ENCODE data around the gene PRCP.
A peak's percentile ranks its signal among the peaks of the same experiment; 100 is the strongest.

The PRCP gene

DNA sequence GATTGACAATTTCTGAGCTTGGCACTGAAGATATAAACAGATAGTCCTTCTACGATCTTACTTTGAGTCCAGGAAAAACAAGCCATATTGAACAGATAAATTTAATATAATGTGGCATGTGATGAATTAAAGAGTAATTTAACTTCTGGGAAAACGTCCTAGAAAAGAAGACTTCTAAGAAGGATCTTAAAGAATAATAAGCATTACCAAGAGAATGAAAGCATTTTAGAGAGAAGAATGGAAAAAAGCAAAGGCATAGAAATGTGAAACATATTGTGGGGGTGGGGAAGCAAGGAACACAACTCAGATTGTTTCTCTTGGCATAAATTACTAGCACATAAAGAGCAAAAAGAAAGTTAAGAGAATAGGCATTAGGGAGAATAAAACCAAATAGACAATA lies 6.7 kb upstream of the PRCP start:
- DNase-seq (ENCODE audit: low spot score), result no peak

DNA sequence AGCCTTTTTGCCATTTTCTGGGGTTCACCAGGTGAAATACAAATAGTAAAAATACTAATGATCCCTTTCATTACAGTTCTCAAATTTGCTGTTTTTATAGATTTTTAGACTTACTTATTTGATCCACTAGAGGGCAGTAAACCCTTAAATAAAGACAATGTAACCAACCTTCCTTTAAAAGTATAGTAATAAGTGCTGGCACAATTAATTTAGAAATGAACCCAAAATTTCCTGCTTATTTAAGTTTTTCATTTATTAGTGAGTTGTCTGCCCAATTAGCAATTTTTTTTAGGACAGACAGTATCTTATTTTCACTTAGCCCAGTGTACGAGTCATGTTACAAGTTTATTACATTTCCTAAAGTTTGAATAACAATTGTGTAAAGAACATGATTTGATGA lies 6.0 kb upstream of the PRCP start:
- no peak for DNase-seq (ENCODE audit: low spot score)

DNA sequence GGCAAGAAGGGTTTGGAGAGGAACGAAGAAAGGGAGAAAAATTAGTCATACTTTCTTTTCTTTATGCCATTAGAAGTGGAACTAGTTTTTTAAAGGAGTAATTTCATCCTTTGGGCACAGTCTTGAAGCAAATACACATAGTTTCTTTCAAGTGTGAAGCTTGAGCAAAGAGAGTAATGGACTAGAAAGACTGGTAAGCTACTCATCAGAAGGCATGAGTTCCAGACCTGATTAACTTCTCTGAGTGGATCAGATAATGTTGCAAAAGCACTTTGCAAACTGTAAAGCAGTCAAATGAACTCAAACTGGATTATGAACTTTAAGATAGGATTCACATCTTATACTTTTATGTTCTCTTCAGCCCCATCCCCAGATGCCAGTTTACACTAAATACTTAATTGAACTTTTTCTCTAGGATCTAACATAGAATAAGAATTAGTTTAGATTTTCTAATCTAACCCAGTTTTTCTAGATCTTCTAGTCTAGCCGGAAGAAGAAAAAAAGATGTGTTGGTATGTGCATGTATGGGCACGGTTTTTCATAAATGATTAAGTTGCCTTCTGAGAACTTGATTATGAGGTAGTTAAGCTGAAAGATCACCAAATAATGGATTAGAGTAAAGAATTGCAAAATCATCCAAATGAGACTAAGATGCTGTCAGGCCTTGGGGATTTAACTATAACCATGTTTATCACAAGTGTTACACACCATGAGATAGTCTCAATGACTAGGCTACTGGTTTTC lies 3.8 kb upstream of the PRCP start:
- no peak for DNase-seq (ENCODE audit: low spot score)

DNA sequence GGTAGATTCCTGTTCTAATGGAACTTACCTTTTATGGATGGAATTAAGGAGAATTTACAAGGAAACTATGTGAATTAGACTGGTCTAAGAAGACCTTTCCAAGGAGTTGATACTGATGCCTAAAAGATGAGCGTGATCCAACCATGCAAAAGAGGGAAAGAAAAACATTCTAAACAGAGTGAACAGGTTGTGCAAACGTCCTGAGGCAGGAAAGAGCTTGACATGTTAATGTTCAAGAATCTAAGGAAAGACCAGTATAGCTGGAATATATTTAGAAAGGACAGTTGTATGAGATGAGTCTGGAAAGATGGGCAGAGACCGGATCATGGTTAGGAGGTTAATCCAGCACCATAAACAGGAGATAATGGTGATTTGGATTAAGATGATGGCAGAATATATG lies 2.6 kb upstream of the PRCP start:
- no peak for DNase-seq (ENCODE audit: low spot score)

DNA sequence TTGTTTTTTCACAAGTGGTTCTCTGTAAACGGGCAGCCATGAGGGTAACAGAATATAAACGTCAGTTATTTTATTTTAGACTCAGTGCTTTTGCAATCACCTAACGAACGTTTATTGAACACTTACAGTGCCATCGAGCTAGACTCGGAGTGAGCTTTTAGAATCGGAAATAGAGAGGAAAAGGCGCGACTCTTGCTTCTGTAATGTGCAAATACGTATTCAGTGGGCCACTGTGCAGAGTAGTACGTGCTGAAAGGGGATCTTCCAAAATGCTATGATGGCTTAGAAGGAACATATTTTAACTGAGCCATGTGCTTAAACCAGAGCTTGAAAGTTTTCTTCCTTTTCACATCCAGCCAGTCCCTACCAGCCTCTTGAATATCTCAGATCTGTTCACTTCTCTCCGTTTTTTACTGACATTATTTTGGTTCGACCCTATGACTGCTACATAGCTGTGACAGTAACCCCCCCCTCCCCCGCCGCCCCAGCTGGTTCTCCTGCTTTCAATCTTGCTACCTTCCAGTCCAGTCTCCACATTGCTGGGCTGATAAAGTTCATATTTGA lies 1.8 kb upstream of the PRCP start:
- no peak for DNase-seq (ENCODE audit: low spot score)

DNA sequence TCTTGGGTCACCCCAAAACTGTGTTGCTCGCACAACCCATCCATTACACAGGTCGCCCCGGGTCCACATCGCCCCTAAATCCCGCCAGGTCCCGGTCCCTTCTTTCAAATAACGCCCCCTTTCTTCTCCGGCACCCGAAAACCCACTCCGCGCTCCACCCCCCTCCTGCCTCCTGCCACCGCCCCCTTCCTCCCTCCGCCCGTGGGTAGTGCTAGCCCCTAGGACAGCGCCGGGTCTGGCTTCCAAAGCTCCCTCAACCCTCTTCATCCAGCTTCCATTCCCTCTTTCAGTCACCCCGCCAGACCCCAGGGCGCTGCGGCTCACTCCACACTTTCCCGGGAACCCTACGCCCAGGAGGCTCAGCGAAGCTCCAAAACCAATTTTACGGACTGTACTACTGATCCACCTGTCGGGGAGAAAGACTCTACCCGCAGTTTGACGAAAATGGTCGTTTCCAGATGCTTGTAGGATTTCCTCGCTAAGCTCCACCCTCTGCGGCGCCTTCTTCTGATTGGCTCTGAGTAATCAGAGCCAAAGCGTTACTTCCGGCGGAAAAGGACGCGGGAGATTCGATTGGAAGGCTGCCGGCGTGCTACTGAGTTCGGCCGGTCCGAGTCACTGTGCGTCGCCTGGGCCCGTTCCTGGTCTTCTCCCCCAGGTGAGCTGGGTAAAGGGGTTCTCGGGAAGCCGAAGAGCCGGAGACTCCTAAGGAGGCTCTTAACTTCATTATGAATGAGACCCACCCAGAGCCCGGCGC lies 1.1 kb upstream of the PRCP start, which contains the start of gene DDIAS:
TSS of gene DDIAS (plus strand) at position 572 of the 757 bp plus-strand sequence. CDS start 13,003 bp downstream, outside the sequence.
- peak; percentile 88 for DNase-seq (ENCODE audit: low spot score)

DNA sequence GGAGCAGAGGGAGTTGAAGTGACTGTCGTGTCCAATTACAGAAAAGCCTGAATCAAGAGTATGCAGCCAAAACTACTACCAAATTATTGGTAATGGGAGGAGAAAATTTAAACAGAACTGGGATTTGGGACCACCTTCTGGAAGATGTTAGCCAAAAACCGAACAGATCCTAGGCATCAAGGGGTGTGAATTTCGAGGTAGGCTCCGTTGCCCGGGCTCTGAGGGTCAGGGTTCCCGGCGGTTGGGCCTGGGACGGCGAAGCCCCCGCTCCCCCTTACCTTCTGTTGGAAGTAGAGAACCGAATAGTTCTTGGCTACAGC lies 313 bp downstream of the PRCP start:
- no peak for DNase-seq (ENCODE audit: low spot score)

DNA sequence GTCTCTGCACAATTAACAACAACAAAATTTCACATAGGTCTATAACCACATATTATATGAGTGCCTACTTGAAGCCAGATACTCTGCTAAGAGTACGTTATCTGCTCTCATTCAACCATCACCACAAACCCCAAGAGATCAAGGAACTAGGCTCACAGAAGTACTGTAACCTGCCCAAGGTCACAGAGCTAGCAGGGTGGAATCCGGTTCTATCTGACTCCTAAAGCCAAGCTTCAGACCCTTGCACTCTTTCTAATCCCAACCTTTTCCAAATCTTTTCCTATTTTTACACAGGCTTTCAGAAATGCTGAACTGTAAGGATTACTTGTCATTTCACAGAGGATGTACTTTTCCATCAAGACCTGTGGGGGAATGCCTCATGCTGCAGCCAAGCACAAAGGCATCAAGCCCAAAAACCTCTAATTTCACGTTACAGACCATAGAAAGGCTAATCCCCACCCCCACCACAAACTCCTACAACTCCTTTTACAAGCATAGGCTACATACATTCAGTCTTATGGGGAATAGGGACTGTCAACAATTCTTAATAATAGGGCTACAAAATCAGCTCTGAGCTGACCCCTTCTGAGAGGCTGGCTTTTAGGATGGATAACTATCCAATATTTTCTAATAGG lies 927 bp downstream of the PRCP start:
- DNase-seq (ENCODE audit: low spot score), result no peak

DNA sequence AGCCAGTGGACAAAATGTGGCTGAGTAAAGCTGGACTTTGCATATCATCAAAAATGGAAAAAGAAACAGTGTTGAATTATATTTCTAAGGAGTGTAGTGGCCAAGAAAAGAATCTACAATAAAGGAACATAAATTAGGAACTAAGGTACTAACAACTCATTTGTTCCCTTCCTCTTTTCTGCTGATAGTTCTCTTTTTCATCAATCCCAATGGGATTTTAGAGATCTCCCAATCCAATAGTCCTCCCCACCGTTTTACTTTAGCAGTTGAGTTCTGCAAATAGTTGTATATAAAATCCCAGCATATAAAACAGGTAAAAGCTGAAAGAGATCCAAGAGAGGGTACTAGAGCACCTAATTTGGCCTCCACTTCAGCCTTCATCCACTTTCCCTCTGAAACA lies 2.0 kb downstream of the PRCP start:
- DNase-seq (ENCODE audit: low spot score), result no peak

DNA sequence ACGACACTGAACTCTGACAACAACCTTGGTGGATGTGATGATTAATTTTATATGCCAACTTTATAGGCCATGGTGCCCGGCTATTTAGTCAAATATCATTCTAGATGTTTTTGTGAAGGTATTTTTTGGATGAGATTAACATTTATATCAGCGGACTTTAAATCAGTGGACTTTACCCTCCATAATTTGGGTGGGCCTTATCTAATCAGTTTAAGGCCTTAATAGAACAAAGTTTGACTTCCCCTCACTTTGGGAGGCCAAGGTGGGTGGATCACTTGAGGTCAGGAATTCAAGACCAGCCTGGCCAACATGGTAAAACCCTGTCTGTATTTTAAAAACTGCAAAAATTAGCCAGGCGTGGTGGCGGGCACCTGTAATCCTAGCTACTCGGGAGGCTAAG lies 4.0 kb downstream of the PRCP start:
- no peak for DNase-seq (ENCODE audit: low spot score)

DNA sequence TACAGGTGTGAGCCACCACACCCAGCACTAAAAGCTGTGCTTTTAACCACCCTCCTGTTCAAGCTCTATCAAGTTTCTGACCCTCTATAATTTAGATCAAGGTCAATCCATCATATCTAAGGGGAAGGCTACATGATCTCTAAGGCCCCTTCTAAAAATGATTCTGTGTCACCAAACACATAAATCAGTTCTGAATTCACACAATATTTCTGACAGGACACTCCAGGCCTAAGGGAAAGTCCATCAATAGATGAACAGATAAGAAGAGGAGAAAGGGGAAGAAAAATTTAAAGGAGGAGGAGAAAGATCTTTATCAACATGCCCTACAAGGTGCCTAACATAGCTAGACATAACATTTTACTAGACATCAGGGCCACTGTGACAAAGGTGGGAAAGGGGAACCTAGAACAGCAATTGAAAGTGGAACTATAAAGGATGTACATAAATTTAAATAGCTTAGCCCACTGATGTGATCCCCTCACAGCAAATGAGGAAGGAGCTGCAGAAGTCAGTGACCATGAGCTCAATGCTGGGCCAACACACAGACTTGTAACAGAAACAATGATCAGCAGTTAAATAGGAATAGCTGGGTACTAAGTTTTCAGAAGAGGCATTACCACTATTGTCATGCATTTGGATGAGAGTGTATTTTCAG lies 4.7 kb downstream of the PRCP start:
- no peak for DNase-seq (ENCODE audit: low spot score)

DNA sequence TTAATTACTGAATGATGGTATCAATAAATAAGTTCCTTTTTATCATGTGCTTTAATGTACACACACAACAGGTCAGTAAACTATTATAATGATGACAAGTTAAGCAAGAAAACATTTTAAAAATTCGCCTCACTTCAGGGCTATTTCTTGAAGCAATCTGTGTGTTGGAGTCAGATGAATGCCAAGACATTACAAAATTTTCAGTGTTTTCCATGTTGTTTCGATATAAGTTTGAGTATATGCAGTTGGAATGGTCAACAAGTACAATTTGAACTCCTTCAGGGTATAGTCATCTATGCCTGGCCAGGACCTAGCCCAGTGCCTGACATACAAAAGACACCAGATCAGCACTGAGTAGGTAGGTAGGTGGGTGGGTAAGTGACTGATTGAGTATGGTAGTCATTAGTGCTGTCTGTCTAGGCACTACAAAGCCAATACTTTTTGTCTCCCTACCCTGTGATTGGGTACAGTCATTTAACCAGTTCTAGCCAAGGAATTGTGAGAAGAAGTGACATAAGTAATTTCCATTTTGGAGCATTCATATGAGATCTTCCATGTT lies 7.5 kb downstream of the PRCP start:
- no peak for DNase-seq (ENCODE audit: low spot score)

DNA sequence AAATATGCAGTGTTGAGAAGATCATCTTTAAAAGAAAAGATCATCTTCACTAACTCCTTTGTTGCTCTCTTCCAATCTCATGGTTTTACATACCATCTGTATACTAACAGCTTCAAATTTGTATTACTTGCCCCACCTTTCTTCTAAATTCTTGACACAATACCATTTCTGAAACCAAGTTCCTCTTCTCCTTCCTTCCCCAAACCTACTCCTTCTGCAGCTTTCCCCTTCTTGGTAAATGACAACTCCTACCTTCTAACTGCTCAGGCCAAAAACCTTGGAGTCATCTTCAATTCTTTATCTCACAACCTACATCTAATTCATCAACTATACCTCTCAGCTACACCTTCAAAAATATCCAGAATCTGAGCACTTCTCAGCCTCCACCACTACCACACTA lies 9.3 kb downstream of the PRCP start:
- no peak for DNase-seq (ENCODE audit: low spot score)

DNA sequence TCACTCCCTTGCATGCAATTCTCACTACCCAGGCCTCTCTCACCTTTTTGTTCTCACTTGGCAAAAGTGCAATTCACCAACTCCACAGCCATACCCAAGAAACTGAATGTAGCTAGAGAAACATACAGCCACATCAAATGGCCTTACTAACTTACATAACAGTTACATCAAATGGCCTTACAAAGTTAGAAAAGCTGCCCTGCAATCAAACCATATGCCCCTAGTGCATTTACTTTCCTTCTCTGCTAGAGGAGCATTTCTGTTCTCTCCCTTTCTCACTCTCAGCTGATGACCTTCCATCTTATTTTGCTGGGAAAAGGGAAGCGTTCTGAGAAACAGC lies 10.3 kb downstream of the PRCP start:
- no peak for DNase-seq (ENCODE audit: low spot score)

DNA sequence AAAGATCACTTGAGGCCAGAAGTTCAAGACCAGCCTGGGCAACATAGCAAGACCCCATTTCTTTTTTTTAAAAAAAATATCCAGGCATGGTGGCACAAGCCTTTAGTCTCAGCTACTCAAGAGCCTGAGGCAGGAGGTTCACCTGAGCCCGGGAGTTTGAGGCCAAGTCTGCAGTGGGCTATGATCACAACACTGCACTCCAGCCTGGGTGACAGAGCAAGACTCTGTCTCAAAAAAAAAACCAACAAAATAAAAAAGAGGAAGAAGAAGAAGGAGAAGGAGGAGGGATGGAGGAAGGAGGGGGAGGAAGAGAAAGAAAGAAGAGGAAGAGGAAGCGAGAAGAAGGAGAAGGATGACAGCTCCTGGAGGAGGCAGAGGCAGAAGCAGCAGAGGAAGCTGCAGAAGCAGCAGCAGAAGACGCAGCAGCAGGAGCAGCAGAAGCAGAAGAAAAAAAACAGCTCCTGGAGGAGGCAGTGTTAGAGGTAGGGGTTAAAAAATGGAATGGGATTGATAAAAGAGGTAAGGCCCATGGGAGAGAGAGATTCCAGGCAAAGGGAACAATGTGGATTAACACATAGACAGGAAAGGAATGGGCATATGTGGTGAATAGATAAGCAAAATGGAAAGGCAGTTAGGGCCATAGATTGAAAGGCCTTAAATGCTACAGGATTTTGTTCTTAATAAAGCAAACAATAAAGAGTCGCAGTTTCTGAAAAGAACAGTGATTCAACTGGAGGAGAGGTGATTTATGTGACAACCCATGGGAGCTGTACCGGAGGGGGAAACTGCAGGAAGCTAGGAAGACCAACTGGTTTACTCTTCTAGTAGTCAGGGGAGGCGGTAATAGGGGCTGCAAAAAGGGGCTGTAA lies 10.9 kb downstream of the PRCP start:
- DNase-seq (ENCODE audit: low spot score), result no peak

DNA sequence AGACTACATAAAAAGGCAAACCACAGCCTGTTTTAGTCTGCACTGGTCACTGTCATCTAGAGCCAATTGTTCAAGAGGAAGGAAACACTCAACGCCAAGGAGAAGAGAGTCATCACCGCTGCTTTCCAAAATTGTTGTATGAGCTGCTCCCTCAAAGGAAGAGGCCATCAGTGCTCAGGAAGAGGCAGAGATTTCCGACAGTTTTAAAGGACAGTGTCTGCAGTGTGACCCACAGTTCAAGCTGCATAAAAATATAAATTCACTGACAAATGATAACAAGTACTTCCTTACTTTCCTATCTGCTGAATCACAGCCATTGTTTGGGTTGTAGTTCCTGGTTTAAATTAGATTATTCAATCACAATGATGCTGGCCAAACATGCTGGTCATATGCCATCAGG lies 16.4 kb downstream of the PRCP start:
- no peak for DNase-seq (ENCODE audit: low spot score)

DNA sequence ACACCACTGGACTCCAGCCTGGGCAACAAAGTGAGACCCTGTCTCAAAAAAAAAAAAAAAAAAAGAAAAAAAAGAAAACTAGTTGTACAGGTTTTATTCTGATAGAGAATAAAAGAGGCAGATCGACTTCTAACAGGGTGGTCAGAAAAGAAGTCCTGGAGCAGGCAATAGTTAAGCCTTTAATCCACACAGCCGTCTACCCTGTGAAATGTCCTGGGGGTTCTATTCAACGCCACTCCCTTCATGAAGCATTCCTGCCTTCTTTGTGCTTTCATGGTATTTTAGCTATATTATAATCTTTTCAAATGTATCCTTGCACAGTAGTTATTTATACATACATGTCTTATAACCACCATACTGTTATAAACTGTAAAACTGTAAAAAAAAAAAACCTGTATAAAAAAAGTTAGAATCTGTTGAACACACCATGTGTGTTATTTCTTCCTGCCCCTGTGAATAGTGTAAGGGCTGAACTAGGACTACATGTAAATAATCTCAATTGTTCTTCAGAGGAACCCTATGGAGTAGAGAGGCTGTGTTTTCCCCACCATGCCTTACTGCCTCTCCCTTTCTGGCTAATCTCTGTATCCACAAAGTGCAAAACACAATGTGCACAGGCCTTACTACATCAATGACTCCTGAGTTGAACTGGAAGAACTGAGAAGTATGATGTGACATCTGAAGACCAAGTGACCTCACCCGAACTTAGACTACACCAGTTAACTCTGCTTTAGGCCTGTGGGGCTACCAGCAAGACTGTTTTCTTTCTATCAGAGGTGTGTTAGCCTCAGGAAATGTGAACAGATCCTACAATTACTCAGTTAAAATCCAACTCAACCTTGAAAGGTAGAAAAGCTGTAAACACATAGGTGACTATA lies 25.3 kb downstream of the PRCP start:
- DNase-seq (ENCODE audit: low spot score), result no peak

DNA sequence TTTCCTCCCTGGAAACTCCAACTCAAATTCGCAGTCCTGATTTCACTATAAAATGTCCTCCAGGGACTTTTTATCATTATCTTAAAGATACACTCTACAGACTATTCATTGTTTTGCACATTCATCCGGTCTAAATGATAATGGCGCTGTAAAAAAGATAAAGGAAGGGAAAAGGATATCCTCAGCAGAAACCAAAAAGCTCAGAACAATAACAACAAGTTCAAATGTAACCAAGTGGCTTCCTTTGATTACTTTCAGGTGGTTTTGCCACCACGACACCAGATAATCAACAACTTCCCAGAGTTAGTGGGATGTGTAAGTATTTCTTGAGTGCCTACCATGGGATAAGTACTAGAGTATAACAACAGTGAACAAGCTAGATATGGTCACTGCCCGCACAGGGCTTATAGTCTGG lies 26.3 kb downstream of the PRCP start:
- DNase-seq (ENCODE audit: low spot score), result no peak

DNA sequence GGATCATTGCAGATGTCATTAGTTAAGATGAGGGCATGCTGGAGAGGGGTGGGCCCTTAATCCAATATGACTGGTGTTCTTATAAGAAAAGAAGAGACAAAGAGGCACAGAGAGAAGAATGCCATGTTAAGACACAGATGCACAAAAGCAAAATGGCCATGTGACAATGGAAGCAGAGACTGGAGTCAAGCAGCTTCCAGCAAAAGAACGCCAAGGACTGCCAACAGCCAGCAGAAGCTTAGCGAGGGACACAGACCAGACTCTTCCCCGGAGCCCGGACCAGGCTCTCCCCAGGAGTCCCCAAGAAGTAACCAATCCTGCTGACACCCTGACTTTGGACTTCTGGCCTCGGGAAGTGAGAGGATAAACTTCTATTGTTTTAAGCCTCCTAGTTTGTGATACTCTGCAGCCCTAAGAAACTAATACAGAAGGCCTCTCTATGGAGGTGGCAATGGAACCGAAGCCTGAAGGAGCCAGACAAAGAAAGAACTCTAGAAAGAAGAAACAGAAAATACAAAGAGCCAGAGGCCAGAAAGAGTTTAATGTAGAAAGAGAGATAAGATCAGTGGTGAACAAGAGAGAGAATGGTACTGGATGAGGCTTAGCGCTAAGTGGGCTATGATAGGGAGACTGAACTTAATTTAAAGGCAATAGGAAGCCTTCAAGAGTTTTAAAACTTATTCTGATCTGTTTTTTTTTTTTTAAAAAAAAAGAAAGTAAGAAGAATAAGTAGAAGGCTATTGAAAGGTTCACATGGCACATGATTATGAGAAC lies 27.7 kb downstream of the PRCP start:
- DNase-seq (ENCODE audit: low spot score), result no peak

All from left forelimb (tissue), 1 donor.